OCI-LY1 (cell line): ENCODE data around the gene MAGI2.

Experiments
- EZH2 ChIP-seq: fragments of 200-600 bp; sonication (generic), shearing (Covaris generic); IDR thresholded peaks from 2 replicates; pipeline ENCODE4 v1.8.0; 2017; ENCODE audit warnings: borderline replicate concordance, mixed run types, mild to moderate bottlenecking, antibody characterized with exemption, low read length, moderate library complexity, mixed read lengths
- TF ChIP-seq, protein P1 (sequence below): fragments of 200-600 bp; sonication (generic), shearing (Covaris generic); IDR thresholded peaks from 2 replicates; pipeline ENCODE4 v1.5.1; 2017; ENCODE audit warnings: mild to moderate bottlenecking, antibody characterized with exemption, low read length, moderate library complexity, mixed read lengths

GRCh38 chr7:79258826-79259225 lies 194.6 kb downstream of the MAGI2 start:
- no peak for TF ChIP-seq EZH2
- TF ChIP-seq, protein P1, sequence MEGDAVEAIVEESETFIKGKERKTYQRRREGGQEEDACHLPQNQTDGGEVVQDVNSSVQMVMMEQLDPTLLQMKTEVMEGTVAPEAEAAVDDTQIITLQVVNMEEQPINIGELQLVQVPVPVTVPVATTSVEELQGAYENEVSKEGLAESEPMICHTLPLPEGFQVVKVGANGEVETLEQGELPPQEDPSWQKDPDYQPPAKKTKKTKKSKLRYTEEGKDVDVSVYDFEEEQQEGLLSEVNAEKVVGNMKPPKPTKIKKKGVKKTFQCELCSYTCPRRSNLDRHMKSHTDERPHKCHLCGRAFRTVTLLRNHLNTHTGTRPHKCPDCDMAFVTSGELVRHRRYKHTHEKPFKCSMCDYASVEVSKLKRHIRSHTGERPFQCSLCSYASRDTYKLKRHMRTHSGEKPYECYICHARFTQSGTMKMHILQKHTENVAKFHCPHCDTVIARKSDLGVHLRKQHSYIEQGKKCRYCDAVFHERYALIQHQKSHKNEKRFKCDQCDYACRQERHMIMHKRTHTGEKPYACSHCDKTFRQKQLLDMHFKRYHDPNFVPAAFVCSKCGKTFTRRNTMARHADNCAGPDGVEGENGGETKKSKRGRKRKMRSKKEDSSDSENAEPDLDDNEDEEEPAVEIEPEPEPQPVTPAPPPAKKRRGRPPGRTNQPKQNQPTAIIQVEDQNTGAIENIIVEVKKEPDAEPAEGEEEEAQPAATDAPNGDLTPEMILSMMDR: no peak
